A549 (cell line): ENCODE data around the gene ZNF474.

ENCODE experiments used
- POLR2A ChIP-seq: IDR thresholded peaks from 2 replicates; pipeline ENCODE4 v1.6.1; 2012; ENCODE audit warnings: mild to moderate bottlenecking, low read length
- POLR2AphosphoS2 ChIP-seq: conservative IDR thresholded peaks from 2 replicates; pipeline ENCODE4 v1.6.1; 2012; ENCODE audit warnings: low read length, improper control_type of control experiment, inconsistent platforms
- ZFP36 ChIP-seq: fragments of 450-650 bp; IDR thresholded peaks from 2 replicates; pipeline ENCODE4 v1.6.1; 2014; ENCODE audit warnings: borderline replicate concordance; ENCODE audit not compliant: partially characterized antibody
- TF ChIP-seq, protein P1 (sequence below): fragments of >200 bp; sonication (Bioruptor Twin); formaldehyde crosslinking; IDR thresholded peaks from 3 replicates; pipeline ENCODE4 v1.5.1; 2016
- TF ChIP-seq, protein P2 (sequence below): fragments of 150-350 bp; IDR thresholded peaks from 2 replicates; pipeline ENCODE4 v1.6.1; 2014; ENCODE audit warnings: low read depth, mild to moderate bottlenecking, low read length
- TF ChIP-seq, protein P3 (sequence below): IDR thresholded peaks from 2 replicates; pipeline ENCODE4 v1.6.1; 2012

DNA sequence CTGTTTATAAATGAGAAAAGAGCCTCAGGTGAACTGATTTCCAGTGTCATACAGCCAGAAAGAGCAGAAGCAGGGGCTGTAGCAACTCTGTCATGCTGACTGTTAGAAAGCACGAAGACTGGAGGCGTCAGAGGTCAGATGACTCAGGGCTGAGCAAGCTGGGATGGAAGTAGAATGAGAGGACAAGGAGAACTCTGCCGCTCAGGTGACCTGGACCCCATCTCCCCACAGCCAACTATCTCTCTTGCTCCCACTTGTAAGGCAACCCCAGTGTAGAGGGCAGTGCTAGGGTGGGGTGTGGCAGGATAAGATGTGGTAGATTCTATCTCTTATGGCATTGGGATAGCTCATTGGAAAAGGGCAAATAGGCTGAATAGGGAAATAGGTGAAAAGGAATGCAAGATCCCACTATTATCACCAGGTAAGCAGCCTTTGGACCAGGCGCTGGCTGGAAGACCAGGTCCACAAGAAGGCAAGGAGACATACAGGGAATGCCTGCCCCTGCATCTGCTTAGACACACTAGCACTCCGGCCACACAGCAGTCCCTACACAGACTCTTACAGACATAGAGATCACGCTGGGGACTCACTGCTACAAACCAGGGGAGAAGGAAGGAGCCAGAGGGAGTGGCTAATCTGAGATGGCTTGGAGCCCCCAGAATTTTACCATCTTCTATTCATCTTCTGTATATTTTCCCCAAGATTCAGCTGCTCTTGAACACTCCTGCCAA, 30.1 kb upstream of the ZNF474 start:
- TF ChIP-seq, protein P1, sequence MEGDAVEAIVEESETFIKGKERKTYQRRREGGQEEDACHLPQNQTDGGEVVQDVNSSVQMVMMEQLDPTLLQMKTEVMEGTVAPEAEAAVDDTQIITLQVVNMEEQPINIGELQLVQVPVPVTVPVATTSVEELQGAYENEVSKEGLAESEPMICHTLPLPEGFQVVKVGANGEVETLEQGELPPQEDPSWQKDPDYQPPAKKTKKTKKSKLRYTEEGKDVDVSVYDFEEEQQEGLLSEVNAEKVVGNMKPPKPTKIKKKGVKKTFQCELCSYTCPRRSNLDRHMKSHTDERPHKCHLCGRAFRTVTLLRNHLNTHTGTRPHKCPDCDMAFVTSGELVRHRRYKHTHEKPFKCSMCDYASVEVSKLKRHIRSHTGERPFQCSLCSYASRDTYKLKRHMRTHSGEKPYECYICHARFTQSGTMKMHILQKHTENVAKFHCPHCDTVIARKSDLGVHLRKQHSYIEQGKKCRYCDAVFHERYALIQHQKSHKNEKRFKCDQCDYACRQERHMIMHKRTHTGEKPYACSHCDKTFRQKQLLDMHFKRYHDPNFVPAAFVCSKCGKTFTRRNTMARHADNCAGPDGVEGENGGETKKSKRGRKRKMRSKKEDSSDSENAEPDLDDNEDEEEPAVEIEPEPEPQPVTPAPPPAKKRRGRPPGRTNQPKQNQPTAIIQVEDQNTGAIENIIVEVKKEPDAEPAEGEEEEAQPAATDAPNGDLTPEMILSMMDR, result no peak
- TF ChIP-seq, protein P2, sequence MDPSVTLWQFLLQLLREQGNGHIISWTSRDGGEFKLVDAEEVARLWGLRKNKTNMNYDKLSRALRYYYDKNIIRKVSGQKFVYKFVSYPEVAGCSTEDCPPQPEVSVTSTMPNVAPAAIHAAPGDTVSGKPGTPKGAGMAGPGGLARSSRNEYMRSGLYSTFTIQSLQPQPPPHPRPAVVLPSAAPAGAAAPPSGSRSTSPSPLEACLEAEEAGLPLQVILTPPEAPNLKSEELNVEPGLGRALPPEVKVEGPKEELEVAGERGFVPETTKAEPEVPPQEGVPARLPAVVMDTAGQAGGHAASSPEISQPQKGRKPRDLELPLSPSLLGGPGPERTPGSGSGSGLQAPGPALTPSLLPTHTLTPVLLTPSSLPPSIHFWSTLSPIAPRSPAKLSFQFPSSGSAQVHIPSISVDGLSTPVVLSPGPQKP, result no peak
- no peak for TF ChIP-seq ZFP36
- TF ChIP-seq POLR2A, result no peak
- TF ChIP-seq, protein P3, sequence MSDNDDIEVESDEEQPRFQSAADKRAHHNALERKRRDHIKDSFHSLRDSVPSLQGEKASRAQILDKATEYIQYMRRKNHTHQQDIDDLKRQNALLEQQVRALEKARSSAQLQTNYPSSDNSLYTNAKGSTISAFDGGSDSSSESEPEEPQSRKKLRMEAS, result no peak
- no peak for TF ChIP-seq POLR2AphosphoS2
